GM18505 (cell line): ENCODE measurements around the gene UFD1.

ENCODE experiments used
- ATAC-seq: cut with Tn5 transposase; IDR thresholded peaks from one replicate; pipeline ENCODE4 v1.9.1; 2021; ENCODE audit not compliant: unreplicated experiment
- POLR2A ChIP-seq: IDR thresholded peaks from 4 replicates; pipeline ENCODE4 v1.6.1; 2011; ENCODE audit warnings: borderline replicate concordance; ENCODE audit not compliant: insufficient read depth, insufficient read length; ENCODE audit errors: extremely low read depth

Gene UFD1

GRCh38 chr22:19480173-19480568 lies 1.2 kb upstream of the UFD1 start:
- no peak for TF ChIP-seq POLR2A

DNA sequence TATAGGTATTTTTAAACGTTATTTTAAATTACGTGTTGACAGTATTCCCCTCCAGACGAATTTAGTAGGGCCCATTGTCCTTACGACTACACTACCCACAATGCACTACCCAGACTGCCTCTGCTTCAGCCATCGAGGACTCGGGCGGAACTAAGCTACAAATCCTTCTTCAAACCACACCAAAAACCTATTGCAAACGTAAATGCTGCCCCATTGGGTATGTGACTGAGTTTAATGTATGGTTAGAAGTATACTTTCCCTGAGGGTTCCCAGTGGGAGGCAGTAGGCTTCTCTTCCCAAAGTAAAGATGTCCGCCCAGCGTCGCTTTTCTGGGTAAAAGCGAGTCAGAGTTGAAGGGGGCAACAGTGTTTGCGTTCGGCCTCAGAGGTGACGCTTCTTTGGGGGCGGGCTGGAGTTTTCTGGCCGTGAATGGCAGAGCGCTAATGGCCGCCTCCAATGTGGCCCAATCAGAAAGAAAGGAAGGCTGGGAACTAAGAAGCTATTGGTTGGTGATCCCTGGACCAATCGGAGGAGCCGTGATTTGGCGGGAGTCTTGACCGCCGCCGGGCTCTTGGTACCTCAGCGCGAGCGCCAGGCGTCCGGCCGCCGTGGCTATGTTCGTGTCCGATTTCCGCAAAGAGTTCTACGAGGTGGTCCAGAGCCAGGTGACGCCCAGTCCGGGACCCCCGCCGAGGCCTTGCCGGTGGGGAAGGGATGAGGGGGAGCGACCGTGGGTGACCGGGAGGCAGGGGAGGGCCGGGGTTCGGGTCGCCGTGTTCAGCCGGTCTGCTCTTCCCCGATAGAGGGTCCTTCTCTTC lies 571 bp upstream of the UFD1 start, which contains the start of gene CDC45:
TSS of gene CDC45 (plus strand) at position 566 of the 818 bp plus-strand sequence. CDS start at position 615, 49 bp downstream.
- ATAC-seq, result peak; percentile 77
- peak; percentile 57 for TF ChIP-seq POLR2A

More at GRCh38 chr22:19480173-19480568, 1.2 kb upstream of the UFD1 start:
- peak; percentile 5 for ATAC-seq

- no peak for ATAC-seq
- TF ChIP-seq POLR2A, result no peak
Measured at GRCh38 chr22:19478045-19478900, 720 bp downstream of the UFD1 start.

DNA sequence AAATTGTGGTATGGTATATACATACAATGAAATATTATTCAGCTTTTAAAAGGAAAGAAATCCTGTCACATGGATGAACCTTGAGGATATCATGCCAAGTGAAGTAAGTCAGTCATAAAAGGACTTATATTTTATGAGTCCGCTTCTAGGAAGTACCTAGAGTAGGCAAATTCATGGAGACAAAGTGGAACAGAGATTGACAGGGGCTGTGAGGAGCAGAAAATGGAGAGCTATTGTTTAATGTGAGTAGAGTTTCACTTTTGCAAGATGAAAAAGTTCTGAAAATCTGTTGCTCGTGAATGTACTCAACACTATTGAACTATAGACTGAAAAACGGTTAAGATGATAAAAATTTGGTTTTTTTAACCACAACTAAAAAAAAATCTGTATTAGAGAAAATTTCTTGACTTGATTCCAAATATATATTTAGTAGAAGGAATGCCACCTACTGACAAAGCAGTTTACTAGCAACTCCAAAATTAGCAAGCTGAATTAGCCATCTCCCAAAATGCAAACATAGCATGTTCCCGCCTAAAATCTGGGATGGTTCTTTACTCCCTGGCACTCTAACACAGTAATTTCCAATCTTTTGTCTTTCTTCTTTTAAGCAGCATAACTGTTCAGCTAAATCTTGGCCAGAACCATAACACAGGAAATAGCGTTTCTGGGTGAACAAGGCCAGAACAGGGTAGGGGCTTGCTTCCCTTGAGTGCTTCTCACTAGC lies 1.5 kb downstream of the UFD1 start:
- no peak for ATAC-seq

DNA sequence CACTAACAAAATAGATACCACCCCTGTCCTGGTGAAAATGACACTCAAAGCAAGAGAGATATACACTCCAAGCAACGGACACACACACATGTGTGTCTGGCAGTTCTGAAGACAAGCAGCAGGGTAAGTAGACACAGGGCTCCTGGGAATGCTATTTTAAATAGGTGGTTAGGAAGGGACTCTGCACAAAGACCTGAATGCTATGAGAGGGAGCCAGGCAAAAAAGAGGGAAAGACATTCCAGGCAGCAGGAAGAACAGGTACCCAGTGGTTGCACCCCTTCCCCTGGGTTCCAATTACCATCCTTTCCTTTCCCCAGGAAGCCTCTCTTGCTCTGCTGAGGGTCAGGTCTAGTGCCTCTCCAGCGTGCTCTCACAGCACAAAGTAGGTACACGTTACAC lies 3.0 kb downstream of the UFD1 start:
- ATAC-seq, result no peak
- TF ChIP-seq POLR2A, result no peak

More for the DNA sequence above, 1.5 kb downstream of the UFD1 start:
- TF ChIP-seq POLR2A, result no peak

- ATAC-seq, result no peak
- no peak for TF ChIP-seq POLR2A
Measured at GRCh38 chr22:19473578-19473977, 5.4 kb downstream of the UFD1 start.

DNA sequence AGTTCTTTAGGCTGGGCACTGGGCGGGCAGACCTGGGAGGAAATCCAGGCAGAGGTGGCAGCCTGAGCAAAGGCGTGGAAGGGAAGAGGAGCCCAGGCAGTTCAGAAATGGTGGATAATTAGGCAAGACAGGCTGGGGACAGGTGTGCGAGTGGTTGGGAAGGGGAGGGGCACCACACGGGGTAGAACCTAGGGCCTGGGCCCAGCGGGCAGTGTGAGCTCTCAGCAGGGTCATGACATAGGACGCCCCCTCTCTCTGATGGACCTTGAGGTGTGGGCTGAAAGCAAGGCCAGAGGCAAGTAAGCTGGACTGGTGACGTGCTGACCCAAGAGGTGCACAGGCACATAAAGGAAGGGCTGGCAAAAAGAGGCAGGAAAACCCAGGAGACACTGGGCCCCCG lies 6.8 kb downstream of the UFD1 start:
- TF ChIP-seq POLR2A, result no peak
- no peak for ATAC-seq

GRCh38 chr22:19471572-19471971 lies 7.4 kb downstream of the UFD1 start:
- no peak for TF ChIP-seq POLR2A
- no peak for ATAC-seq

- ATAC-seq, result no peak
- TF ChIP-seq POLR2A, result no peak
Measured at GRCh38 chr22:19470010-19470409, 9.0 kb downstream of the UFD1 start.

DNA sequence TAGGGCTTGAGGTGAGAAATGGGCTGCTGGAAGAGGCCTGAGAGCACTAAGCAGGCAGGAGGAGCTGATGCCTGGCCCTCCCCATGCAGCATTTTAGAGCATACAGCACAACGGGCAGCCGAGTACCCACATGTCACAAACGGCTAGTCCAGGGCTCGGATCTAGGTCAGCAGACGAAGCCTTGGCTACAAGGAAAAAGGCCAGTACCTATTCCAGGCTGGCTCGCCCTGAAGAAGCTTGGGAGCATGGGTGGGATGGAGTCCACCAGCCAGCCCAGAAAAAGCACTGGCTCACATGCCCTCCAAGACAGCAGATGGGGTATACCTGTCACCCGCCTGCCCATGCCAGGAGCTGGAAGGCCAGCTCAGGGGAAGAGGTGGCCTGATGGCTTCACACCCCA lies 9.6 kb downstream of the UFD1 start:
- TF ChIP-seq POLR2A, result no peak
- ATAC-seq, result no peak

DNA sequence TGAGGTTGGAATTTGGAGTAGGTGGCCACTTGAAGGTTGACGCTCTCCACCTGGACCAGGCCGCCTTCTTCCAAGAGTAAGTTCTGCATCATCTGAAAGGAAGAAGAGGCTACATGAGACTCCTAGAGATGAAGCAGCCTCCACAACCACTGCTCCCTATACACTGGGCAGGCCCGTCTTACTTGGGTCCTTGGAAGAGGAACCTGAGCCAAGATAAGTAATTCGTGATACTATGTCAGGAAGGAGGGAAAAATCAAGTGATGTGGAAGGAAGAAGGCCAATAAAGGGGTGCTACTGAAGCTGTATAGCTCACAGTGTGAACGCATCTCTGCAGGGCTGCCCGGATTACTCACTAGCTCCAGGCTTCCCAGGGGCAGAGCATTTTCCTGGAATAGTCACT lies 11.1 kb downstream of the UFD1 start:
- ATAC-seq, result no peak
- TF ChIP-seq POLR2A, result no peak

DNA sequence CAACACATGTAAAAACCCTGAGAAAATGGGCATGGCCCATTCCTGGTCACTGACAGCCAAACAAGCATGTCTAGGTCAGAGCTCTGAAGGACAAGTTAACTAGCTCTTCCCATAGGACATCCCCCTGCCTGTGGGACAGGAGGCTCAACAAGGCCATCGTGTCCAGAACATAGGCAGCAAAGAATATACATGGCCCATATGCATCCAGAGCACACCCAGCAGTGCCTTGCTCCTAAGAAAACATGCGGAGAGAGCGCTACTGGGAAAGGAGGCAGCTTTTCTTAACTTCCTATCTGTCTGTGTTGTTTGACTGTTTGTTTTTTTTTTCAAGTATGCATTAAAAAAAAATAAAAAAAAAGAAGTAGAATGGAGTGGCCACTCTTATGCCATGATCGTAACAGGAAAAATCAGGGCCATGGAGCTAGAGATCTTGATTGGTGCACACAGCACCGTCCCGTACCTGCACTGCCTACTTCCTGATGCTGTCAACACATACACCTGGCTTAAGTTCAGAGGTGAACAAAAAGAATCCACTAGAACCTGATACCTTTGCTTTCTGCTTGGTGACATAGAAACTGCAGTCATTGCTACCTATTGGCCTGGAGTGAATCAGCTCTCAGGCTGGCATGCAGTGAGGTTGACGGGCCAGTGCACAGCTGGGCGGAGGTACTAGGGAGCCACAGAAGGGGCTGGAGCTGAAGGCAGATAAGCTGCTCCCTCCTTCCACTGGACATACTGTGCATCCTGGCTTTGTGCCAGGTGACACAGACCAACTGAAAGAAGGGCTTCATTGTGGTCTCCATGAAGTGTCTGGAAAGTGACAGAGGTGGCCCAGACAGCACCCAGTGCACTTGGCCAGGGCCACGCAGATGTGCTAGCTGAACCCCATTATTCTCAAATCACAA lies 11.9 kb downstream of the UFD1 start:
- no peak for TF ChIP-seq POLR2A

GRCh38 chr22:19466126-19466716 lies 12.8 kb downstream of the UFD1 start:
- no peak for ATAC-seq
- TF ChIP-seq POLR2A, result no peak

More for the DNA sequence above, 11.9 kb downstream of the UFD1 start:
- ATAC-seq, result no peak

DNA sequence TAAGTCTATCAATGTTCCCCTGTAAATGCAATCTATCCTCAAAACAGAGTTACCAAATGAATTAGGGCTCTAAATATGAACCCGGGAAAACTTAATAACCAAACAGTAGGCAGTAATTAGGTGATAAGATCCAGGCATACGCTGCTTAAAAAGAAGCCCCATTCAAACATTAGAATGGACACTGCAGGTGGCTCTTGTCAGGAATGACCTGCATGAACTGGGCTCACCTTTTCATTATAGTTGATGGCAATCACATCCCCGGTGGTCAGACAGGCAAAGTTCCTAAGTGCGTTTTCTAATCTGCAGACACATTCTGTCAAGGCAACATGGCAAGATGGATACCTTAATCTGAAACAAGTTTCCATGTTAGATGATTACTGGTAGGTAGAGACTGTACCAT lies 14.0 kb downstream of the UFD1 start:
- no peak for TF ChIP-seq POLR2A
- no peak for ATAC-seq
